Measurements from ENCODE around the gene KYAT1. TPM values are rescaled to one million over a fixed set of nuclear protein-coding genes. Genes with fewer than 3 reads are reported as not detected.
A peak's percentile ranks its signal among the peaks of the same experiment; 100 is the strongest.

Gene KYAT1
- total and polyA plus RNA-seq, 2 of the 13 experiments (the other 11 are each of a cell fraction or from before 2014, with no cell fraction given), result 9.2 to 46.5 TPM

GRCh38 chr9:128927731-128928411 is 46.1 kb upstream of the KYAT1 start (continued):
- TF ChIP-seq THRA (CRISPR knock-in tag; IDR thresholded peaks at IDR 0.05; ENCODE audit: borderline replicate concordance) (0 out of 2 replicates have a peak, but pooled peaks have one; percentile 42), RARA (CRISPR knock-in tag; IDR thresholded peaks at IDR 0.05) (no peak), ZNF883 (CRISPR knock-in tag; IDR thresholded peaks at IDR 0.05; ENCODE audit: not compliant biosample characterization) (peak; percentile 21), KAT8 (CRISPR knock-in tag; IDR thresholded peaks at IDR 0.05) (peak; percentile 15; the same call in 1 of the 2 replicates), SMARCE1 (IDR thresholded peaks at IDR 0.05; ENCODE audit: borderline replicate concordance) (no peak), ZNF180 (CRISPR knock-in tag; IDR thresholded peaks at IDR 0.05; ENCODE audit: borderline replicate concordance, low read depth) (no peak), ZNF740 (CRISPR knock-in tag; IDR thresholded peaks at IDR 0.05) (no peak), MYNN (CRISPR knock-in tag; IDR thresholded peaks at IDR 0.05; ENCODE audit: low read depth) (0 out of 2 replicates have a peak, but pooled peaks have one; percentile 27), RXRB (CRISPR knock-in tag; IDR thresholded peaks at IDR 0.05; ENCODE audit: borderline replicate concordance) (peak; percentile 40; the same call in 1 of the 2 replicates), DDIT3 (CRISPR knock-in tag; IDR thresholded peaks at IDR 0.05) (no peak), SP140L (CRISPR knock-in tag; IDR thresholded peaks at IDR 0.05; ENCODE audit: borderline replicate concordance) (no peak), CSRNP2 (CRISPR knock-in tag; conservative IDR thresholded peaks at IDR 0.05; ENCODE audit: low read depth) (no peak), SALL1 (CRISPR knock-in tag; IDR thresholded peaks at IDR 0.05) (peak; percentile 67), JUNB (CRISPR knock-in tag; IDR thresholded peaks at IDR 0.05; ENCODE audit: borderline replicate concordance) (no peak), ZFP91 (CRISPR knock-in tag; IDR thresholded peaks at IDR 0.05; ENCODE audit: borderline replicate concordance) (peak; percentile 71; the same call in 1 of the 2 replicates), HNF4G (IDR thresholded peaks at IDR 0.05; ENCODE audit: borderline replicate concordance, low read depth, low read length) (no peak), HNF4G (CRISPR knock-in tag; IDR thresholded peaks at IDR 0.05; ENCODE audit: borderline replicate concordance, low read depth) (no peak), HOXA3 (CRISPR knock-in tag; IDR thresholded peaks at IDR 0.05) (0 out of 2 replicates have a peak, but pooled peaks have one; percentile 21), RXRA (CRISPR knock-in tag; IDR thresholded peaks at IDR 0.05) (0 out of 2 replicates have a peak, but pooled peaks have one; percentile 14), ZFP62 (CRISPR knock-in tag; IDR thresholded peaks at IDR 0.05) (no peak), SETDB1 (CRISPR knock-in tag; IDR thresholded peaks at IDR 0.05; ENCODE audit: borderline replicate concordance) (no peak), ZBTB1 (CRISPR knock-in tag; IDR thresholded peaks at IDR 0.05; ENCODE audit: borderline replicate concordance) (no peak), SOX13 (IDR thresholded peaks at IDR 0.05) (no peak), SOX13 (CRISPR knock-in tag; conservative IDR thresholded peaks at IDR 0.05 in 1 of 2, IDR thresholded peaks at IDR 0.05 in 1 of 2) (no peak)
